ENCODE measurements around the gene STK38L. TPM values are rescaled to one million over a fixed set of nuclear protein-coding genes. Genes with fewer than 3 reads are reported as not detected.
"Not testable (repeated sequence)": the region's sequence is repeated elsewhere in the genome, so short reads cannot be mapped to it uniquely, and the experiment has no call there.

STK38L gene
- total RNA-seq, 2 donors from 2014 or later, result 28.0 to 29.4 TPM

DNA sequence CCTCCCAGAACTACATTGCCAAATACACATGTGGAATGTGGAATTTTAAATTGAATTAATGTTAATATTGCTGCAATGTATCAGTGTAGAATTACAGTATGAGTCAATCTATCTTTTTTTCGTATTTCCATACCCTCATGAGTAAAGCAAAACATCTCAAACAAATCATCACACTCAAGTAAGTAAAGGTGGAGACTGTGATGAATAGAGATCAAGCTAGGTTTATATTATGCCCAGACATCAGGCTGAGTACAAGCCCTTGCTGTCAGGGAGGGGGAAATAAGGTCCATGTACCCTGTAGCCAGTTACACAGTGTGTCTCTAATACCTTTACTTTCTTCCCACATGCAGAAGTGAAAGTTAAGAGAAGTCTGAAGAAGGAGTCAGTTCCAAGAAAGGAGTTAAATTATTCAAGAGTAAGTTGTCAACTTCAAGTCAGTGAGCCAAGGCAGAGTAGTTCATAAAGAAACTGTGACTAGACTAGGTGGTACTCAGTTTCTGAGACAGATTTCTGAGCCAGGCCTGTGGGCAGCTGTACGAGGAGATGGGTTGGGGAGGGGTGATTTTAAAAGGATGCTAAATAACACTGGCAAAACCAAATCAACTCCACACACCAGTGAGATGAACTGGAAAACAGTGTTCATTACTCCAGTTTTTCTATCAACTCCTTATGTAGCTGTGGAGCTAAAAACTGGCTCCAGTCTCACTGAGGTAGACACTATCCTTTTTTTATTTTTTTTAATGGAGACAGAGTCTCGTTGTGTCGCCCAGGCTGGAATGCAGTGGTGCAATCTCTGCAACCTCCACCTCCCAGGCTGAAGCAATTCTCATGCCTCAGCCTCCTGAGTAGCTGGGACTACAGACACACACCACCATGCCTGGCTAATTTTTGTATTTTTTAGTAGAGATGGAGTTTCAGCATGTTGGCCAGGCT lies 23.8 kb upstream of the STK38L start:
- ATAC-seq (peak; percentile 87 to 96), DNase-seq (ENCODE audit: low spot score in 2 of 2) (no peak)
- Mint-ChIP-seq H3K36me3 (no peaks in the 10 kb centered on the region), H3K9me3 (no peaks in the 10 kb centered on the region), H3K27ac (peak overlapping the region in 1 of 2 donors; percentile 24)

DNA sequence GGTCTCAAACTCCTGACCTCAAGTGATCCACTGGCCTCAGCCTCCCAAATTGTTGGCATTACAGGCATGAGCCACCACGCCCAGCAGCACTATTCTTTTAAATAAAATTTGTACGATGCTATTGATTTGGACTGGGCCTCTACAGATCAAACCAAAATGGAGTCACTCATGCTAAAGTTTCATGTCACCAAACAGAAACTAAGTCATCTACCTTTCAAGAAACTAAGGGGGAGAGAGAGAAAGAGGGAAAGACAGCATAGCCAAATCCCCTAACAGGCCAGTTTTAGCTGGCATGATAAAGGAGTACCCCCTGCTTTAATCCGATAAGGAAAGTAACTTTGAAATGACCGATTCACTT lies 23.1 kb upstream of the STK38L start:
- Mint-ChIP-seq H3K36me3 (no peaks in the 10 kb centered on the region), H3K9me3 (no peaks in the 10 kb centered on the region), H3K27ac (peak overlapping the region in 1 of 2 donors; percentile 48)
- no peak for ATAC-seq
- DNase-seq (ENCODE audit: low spot score in 2 of 2), result no peak

DNA sequence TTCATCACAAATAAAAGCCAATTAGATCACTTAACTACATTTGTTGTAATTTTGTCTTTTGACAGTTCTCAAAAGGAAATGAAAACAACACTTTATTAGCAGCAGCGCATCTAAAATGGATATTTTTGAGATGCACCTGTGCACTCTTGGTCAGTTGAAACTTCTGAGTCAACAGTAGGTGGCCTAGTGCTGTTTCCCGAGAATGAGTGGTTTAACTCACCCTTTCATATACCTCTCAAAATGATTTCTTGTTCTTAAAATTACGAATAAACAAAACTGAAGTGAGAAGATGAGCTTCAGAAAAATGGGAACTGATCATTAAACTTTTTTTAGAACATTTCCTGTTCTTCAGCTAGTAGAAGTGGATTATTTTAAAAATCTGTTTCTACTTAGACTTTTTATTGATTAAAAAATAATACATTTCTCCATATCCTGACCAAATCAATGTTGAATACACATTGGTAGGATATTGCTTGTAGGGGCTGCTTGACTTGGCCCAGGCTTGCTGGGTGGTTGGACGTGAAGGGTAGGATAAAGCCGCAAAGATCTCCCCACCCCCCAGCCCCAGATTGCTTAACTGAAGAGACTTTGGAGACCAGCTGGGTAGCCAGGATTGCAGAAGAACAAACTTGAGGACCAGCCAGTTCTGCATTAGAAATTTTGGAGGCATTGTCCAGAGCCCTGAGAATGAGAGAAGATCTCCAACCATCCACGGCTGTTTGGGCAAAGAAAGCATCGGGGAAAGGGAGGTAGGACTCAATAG lies 22.3 kb upstream of the STK38L start:
- no peaks in the 10 kb centered on the region for H3K9me3 Mint-ChIP-seq
- peak in 1 of 2 donors; percentile 37 for ATAC-seq
- no peaks in the 10 kb centered on the region for H3K36me3 Mint-ChIP-seq
- DNase-seq (ENCODE audit: low spot score in 2 of 2), result no peak
- H3K27ac Mint-ChIP-seq, result peak overlapping the region in 1 of 2 donors; percentile 48

DNA sequence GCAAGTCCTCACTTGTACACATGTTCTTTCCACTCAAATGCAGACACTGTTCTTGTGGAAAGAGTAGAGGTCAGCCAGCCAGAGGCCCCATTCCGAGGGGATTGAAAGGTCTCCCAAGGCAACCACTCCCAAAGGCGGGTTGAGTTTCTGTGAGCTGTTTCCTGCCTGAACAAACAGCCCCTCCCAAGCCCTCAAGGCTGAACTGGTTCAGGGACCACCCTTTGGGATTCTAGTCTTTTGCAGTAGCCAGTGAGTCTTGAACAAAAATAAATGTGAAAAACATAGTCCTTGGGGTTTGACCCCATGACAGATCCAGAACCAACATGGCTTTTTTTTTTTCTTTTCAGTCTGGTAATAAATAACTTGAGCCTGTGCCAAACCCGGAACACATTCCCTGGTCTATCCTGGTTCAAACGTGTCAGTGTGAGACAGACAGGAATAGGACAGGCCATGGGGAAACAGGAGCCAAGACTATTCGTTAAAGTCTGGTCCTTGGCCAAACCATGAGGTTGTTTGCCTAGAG lies 17.6 kb upstream of the STK38L start:
- Mint-ChIP-seq H3K9me3 (no peaks in the 10 kb centered on the region), H3K27ac (peak overlapping the region in 1 of 2 donors; percentile 36), H3K36me3 (no peaks in the 10 kb centered on the region)
- DNase-seq (ENCODE audit: low spot score in 2 of 2) (no peak), ATAC-seq (no peak)

DNA sequence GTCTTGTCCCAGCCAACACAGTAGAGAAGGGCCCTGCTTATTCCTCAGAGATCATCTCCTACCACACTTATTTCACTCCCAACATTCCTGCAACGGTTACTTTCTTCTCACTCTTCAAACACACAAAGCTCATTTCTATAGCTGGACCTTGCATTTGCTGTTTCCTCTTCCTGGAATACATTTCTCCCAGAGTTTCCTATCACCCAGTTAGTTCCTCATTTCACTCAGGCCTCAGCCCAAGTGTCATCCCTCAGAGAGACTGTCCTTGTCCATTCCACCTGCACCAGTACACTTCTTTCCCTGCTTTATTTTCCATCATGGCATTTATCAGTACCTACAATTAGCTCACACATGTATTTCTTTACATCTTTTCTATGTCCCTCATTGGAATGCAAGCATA lies 14.7 kb upstream of the STK38L start:
- Mint-ChIP-seq H3K36me3 (peaks cover 0 to 4% of the 10 kb centered on the region in 2 donors), H3K9me3 (peaks cover 0 to 5% of the 10 kb centered on the region in 2 donors), H3K27ac (no peak overlapping the region)
- no peak for DNase-seq (ENCODE audit: low spot score in 2 of 2)
- no peak for ATAC-seq

DNA sequence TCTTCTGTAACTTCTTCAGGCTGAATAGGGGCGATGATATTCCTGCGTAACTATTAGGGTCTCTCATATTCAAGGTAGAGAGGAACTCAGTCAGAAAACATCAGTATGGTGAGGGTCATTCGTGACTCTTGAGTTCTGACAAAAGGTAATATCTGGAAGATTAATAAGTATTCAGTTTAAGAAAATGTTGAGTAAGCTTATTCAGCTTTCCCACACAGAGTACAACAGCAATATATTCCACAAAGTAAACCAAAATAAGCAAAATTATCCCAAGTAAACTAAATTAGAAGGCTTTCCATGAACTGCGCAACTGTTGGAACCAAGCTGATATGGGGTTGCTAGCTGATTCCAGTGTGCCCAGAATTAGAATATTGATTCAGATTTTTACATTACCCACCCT lies 12.7 kb upstream of the STK38L start:
- H3K36me3 Mint-ChIP-seq; DNase-seq (ENCODE audit: low spot score in 2 of 2); H3K27ac Mint-ChIP-seq; H3K9me3 Mint-ChIP-seq; ATAC-seq: not testable (repeated sequence)

DNA sequence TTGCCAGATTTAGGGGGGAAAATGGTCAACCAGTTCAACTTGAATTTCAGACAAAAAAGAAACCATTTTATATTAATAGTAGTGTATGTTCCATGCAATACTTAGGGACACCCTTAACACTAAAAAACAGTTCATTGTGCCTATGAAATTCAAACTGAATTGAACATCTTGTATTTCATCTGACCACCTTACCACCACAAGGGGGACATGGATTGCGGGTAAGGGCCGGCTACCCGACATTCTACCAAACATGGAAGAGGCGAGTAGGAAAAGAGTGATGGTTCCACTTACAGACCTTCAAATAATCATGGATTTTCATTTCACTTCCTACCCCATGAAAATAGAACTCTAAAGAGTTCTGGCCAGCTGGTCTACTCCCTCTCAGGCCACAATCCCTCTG lies 10.3 kb upstream of the STK38L start:
- DNase-seq (ENCODE audit: low spot score in 2 of 2) (no peak), ATAC-seq (no peak)
- H3K36me3 Mint-ChIP-seq, result peaks cover 0 to 4% of the 10 kb centered on the region in 2 donors
- H3K9me3 Mint-ChIP-seq, result peaks cover 0 to 5% of the 10 kb centered on the region in 2 donors
- H3K27ac Mint-ChIP-seq, result no peak overlapping the region

DNA sequence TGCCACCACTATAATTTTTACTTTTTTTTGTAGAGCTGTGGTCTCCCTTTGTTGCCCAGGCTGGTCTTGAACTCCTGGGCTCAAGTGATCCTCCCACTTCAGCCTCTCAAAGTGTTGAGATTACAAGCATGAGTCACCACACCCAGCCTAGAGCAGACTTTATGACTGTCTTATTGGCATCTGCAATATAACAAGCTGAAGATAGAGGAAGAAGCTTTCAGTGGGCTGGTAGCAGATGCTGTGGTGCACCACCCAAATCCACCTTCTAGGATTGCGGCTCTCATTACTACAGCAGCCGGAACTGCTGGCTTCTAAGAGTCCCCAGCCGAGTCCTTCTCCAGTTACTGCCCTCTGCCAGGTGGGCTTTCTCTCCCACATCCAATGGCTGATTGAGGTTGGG lies 7.6 kb upstream of the STK38L start:
- no peak overlapping the region for H3K27ac Mint-ChIP-seq
- DNase-seq (ENCODE audit: low spot score in 2 of 2) (no peak), ATAC-seq (peak; percentile 59 to 68)
- peaks cover 0 to 5% of the 10 kb centered on the region in 2 donors for H3K9me3 Mint-ChIP-seq
- peaks cover 0 to 4% of the 10 kb centered on the region in 2 donors for H3K36me3 Mint-ChIP-seq

DNA sequence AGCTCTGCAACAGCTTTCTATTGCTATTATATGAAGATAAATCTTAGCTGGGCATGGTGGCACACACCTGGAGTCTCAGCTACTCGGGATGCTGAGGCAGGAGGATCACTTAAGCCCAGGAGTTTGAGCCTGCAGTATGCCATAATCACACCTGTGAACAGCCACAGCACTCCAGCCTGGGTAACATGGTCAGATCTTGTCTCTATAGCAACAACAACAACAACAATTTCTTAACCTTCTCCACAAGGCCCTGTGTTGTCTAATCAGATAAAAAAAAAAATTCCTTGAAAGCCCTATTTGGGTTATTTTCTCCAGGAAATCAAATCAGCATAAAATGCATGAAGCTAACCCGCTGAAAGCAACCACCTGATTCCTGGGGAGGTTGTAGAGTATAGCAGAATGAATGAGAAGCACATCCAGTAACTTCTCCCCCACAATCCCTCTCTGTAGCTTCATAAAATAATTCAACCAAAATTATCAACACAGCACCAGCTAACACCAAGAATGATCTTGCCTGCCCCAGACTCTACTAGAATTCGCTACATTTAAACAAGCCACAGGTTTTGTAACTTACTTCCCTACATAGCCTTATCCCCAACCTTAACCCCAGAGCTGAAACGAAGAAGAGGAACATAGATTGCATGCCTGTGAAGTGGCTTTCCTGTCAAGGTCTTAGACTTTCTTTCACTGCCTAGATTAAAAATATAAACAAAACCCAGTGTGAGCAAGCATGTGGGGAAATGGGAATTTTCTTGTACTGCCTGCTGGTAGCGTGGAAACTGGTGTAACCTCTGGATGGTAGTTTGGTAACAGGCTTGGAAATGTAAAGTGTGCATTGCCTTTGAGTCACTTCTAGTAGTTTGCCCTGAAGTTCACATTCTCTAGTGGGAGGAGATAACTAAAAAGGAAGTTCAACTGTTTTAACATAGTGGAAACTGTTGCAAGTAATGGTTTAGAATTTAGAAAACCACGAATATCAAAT lies 6.0 kb upstream of the STK38L start:
- DNase-seq (ENCODE audit: low spot score in 2 of 2), result no peak
- H3K9me3 Mint-ChIP-seq, result peaks cover 0 to under 1% of the 10 kb centered on the region in 2 donors
- peak overlapping the region in 1 of 2 donors; percentile 12 for H3K27ac Mint-ChIP-seq

DNA sequence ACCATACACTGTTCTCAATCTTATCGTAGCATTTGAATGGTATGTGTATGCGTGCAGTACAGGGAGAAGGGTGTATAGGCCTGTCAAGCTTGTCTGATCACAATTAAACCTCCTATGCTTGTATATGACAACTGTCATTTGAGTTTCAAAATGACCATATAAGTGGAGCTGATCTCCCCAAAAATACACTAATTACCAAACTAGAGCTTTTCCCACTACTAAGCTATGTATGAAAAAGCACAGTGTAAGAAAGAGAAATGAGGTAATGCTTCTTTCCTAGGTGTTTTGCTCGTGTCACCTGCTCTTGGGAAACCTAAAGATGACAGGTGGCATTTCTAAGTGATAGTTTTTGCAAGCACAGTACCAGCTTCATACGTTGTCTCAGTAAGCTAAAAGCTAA lies 1.1 kb upstream of the STK38L start:
- peak in 1 of 2 donors; percentile 66 for ATAC-seq
- H3K36me3 Mint-ChIP-seq, result peaks cover 14 to 16% of the 10 kb centered on the region in 2 donors
- peaks cover 0 to 7% of the 10 kb centered on the region in 2 donors for H3K9me3 Mint-ChIP-seq
- DNase-seq (ENCODE audit: low spot score in 2 of 2), result no peak
- H3K27ac Mint-ChIP-seq, result peak overlapping the region; percentile 85 to 98

More for the DNA sequence above, 6.0 kb upstream of the STK38L start:
- peak; percentile 38 to 69 for ATAC-seq
- H3K36me3 Mint-ChIP-seq, result peaks cover 0 to under 1% of the 10 kb centered on the region in 2 donors

DNA sequence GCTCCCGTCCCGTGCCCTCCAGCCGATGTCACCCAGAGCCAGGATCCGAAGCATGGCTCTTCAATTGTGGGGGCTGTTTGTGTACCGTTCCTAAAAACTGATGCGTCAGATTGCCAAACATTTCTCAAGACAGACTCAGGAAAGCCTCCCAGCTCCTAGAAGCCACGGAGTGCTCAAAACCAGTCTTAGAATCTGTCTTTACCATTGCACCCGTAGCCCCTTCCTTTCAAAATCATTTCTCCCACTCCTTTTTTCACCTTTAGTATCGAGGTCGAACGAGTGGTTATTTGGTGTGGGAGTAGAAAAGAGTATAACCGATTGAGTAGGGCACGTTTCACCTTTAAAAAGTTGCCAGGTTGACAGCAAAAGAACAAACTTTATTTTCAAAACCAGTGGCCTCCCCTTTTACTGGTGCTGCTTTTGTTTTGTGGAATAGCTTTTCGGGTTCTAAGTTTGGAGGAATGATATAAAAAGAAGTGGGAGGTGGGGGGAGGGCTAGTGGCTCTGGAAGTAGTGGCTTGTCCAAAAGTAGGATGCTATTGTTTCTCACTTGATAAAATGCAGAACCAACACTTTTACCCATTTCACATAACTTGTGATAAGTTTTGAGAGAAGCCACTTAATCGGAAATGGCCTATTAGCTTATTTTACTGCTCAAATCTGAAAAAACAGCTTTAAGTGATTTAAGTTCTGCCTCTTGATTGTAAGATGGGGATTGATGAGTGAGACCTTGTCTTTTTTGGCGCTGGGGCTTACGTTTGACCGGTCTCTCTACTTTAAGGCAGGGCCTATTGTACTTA lies 803 bp downstream of the STK38L start:
- DNase-seq (ENCODE audit: low spot score in 2 of 2), result no peak
- H3K36me3 Mint-ChIP-seq, result peaks cover 14 to 16% of the 10 kb centered on the region in 2 donors
- ATAC-seq, result no peak
- peak overlapping the region; percentile 96 to 98 for H3K27ac Mint-ChIP-seq
- H3K9me3 Mint-ChIP-seq, result peaks cover 5 to 7% of the 10 kb centered on the region in 2 donors

DNA sequence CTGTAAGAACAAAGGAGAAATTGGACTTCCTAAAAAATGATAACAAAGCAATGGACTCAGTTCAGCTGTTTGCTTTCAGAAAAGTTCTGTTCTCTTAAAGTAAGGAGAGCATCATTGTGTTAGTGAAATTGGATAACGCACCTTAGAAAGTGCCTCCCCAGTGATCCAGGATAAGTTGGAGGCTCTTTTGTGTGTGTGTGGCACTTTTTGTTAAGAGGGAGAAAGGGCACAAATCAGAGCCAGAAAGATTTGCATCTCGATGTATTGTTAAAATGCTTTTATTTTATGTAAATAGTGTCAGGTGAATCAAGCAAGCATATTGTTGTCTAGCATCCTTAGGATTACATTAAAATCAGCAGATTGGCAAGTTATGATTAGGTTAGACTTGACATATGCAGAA lies 2.1 kb downstream of the STK38L start:
- DNase-seq (ENCODE audit: low spot score in 2 of 2), result no peak
- Mint-ChIP-seq H3K27ac (no peak overlapping the region), H3K36me3 (peaks cover 14 to 16% of the 10 kb centered on the region in 2 donors), H3K9me3 (peaks cover 5 to 7% of the 10 kb centered on the region in 2 donors)
- ATAC-seq, result no peak

DNA sequence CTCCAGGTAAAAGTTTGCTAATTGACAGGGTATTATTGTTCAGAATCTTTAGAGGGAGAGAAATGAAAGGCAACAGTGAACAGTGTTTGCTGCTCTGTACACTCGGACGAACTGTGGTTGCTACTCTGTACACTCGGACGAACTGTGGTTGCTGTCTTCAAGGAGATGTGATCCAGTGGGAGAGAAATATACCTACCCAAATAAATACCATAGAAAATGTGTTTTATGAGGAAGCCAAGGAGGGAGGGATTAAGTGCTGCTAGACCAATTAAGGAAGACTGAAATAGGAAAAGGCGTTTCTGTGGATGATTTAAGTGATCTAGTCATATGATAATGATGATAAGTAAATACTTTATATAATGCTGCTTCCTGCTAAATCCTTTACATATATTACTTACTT lies 2.7 kb downstream of the STK38L start:
- Mint-ChIP-seq H3K36me3 (peaks cover 14 to 16% of the 10 kb centered on the region in 2 donors), H3K9me3 (peaks cover 5 to 7% of the 10 kb centered on the region in 2 donors), H3K27ac (no peak overlapping the region)
- DNase-seq (ENCODE audit: low spot score in 2 of 2) (no peak), ATAC-seq (no peak)

DNA sequence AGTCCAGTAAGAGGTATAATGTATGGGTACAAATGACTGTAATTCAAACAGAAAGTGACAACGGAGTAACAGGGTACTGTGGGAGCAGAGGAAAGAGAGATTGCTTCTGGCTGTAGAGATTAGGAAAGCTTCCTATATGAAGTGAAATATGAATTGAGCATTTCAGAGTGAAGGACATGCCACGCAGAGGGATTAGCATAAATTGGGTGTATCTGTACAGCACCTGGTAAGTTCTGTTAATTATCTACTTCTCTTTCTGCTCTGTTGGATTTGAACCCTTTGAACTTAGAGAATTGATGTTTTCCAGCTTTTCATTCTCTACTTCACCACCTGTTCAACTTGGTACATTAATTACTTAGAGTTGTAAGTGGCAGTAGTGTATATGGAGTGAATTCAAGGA lies 8.8 kb downstream of the STK38L start:
- Mint-ChIP-seq H3K9me3 (peaks cover 0 to 5% of the 10 kb centered on the region in 2 donors), H3K27ac (no peak overlapping the region), H3K36me3 (peaks cover 0 to 13% of the 10 kb centered on the region in 2 donors)
- ATAC-seq, result no peak
- no peak for DNase-seq (ENCODE audit: low spot score in 2 of 2)

DNA sequence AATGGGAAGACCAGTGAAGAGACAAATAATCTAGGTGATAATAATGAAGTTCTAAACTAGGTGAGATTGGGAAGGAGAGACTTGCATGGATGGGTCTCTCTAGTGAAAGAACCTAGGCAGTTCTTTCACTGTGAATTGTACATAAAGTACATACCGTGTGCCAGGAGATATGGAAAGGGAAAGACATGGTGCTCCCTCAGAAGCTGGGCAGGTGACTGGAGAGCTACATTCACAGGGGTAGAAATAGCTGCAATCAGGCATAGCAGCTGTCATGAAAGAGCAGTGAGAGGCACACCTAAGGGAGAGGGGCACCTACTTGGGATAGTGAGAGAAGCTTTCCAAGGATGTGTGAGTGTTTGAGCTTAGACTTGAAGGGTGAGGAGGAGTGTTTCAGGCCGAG lies 9.3 kb downstream of the STK38L start:
- peaks cover 0 to 13% of the 10 kb centered on the region in 2 donors for H3K36me3 Mint-ChIP-seq
- no peak for DNase-seq (ENCODE audit: low spot score in 2 of 2)
- H3K9me3 Mint-ChIP-seq, result peaks cover 0 to 3% of the 10 kb centered on the region in 2 donors
- H3K27ac Mint-ChIP-seq, result no peak overlapping the region
- ATAC-seq, result no peak

Measured in activated naive CD4-positive, alpha-beta T cell treated with anti-CD3 and anti-CD28 coated beads, Interleukin-2, amount 50 U/mL, for 72 hours (primary cell).